Endothelial cell of umbilical vein (primary cell): ENCODE results near the gene GPRC5D. TPM values are rescaled to one million over a fixed set of nuclear protein-coding genes. Genes with fewer than 3 reads are reported as not detected.

ENCODE experiments used
- BruUV-seq: library from RNA; stranded (reverse); fragments of 400-500 nt; replicated peaks from 2 replicates; lab custom pipeline; 2021; lab: Mats Ljungman, UMichigan
- CTCF ChIA-PET: fragments of 300-600, 350-600 bp; sonication (Branson Sonifier 250); formaldehyde crosslinking; loops from one replicate; lab custom pipeline; 2021; ENCODE audit warnings: antibody characterized with exemption, inconsistent platforms; lab: Charles Lee
- POLR2A ChIA-PET: fragments of 300-600, 350-600 bp; sonication (Branson Sonifier 250); formaldehyde crosslinking; loops from one replicate; lab custom pipeline; 2021; ENCODE audit warnings: antibody characterized with exemption, inconsistent platforms; lab: Charles Lee
- DNase-seq: peaks from one replicate; pipeline ENCODE4 v3.0.0-alpha.2; 2011; ENCODE audit warnings: low read depth, low spot score
- FAIRE-seq: peaks from 2 replicates; lab custom pipeline; 2011; peaks lifted over from hg19 to GRCh38; lab: Jason Lieb, UNC
- H2AFZ ChIP-seq: 2 replicates; pipeline ENCODE4 v1.6.0; 2012; ENCODE audit warnings: low read depth, low read length, control low read depth, inconsistent platforms
- H3K27ac ChIP-seq: 2 replicates; pipeline ENCODE4 v1.5.1; 2011; ENCODE audit warnings: low read depth, mild to moderate bottlenecking, control low read depth, low read length, moderate library complexity; ENCODE audit not compliant: insufficient read depth
- H3K27me3 ChIP-seq, 2 experiments: 2 replicates each; pipeline versions ENCODE4 v1.6.0 to v1.6.1; 2011; ENCODE audit warnings: low read length in 2 of 2, mixed read lengths in 1 of 2; ENCODE audit not compliant: control insufficient read depth in 2 of 2, insufficient read depth in 2 of 2
- H3K36me3 ChIP-seq, 2 experiments: 2 replicates in 1 of 2; 3 replicates in 1 of 2; pipeline ENCODE4 v1.5.1; 2011; ENCODE audit warnings: low read length in 2 of 2, mild to moderate bottlenecking in 1 of 2, moderate library complexity in 1 of 2; ENCODE audit not compliant: control insufficient read depth in 2 of 2, insufficient read depth in 2 of 2; ENCODE audit errors: extremely low read depth in 1 of 2
- H3K4me1 ChIP-seq: 3 replicates; pipeline ENCODE4 v1.5.1; 2011; ENCODE audit warnings: mild to moderate bottlenecking, low read length; ENCODE audit not compliant: control insufficient read depth, insufficient read depth; ENCODE audit errors: extremely low read depth
- H3K4me2 ChIP-seq: 2 replicates; pipeline ENCODE4 v1.6.1; 2011; ENCODE audit warnings: low read length, control low read depth, mixed read lengths; ENCODE audit not compliant: insufficient read depth
- H3K4me3 ChIP-seq, 3 experiments: fragments of 200-600 bp in 1 of 3; sonication (generic), shearing (Covaris generic) in 1 of 3; replicated peaks in 1 of 3; 2 replicates each; pipeline ENCODE4 v1.5.1; 2011 to 2016; ENCODE audit warnings: control low read depth in 3 of 3, low read length in 3 of 3, mild to moderate bottlenecking in 2 of 3, inconsistent platforms in 1 of 3, low read depth in 1 of 3, moderate library complexity in 1 of 3; ENCODE audit not compliant: insufficient read depth in 1 of 3
- H3K79me2 ChIP-seq: 2 replicates; pipeline ENCODE4 v1.6.0; 2012; ENCODE audit warnings: low read length, inconsistent platforms; ENCODE audit not compliant: control insufficient read depth, insufficient read depth
- H3K9ac ChIP-seq: replicated peaks from 2 replicates; pipeline ENCODE3; 2011; ENCODE audit warnings: low read length, control low read depth; ENCODE audit not compliant: insufficient read depth; ENCODE audit errors: extremely low read depth
- H3K9me1 ChIP-seq: replicated peaks from 3 replicates; pipeline ENCODE4 v1.6.0; 2011; ENCODE audit warnings: mild to moderate bottlenecking, low read length; ENCODE audit not compliant: control insufficient read depth, insufficient read depth; ENCODE audit errors: extremely low read depth
- H3K9me3 ChIP-seq: replicated peaks from 2 replicates; pipeline ENCODE4 v1.5.1; 2012; ENCODE audit warnings: low read length, inconsistent platforms; ENCODE audit not compliant: control insufficient read depth, insufficient read depth
- H4K20me1 ChIP-seq: replicated peaks from 2 replicates; pipeline ENCODE3; 2011; ENCODE audit warnings: mild to moderate bottlenecking, low read length; ENCODE audit not compliant: control insufficient read depth, insufficient read depth; ENCODE audit errors: extremely low read depth
- CTCF ChIP-seq, 2 donors: IDR thresholded peaks; 1 replicate in 1 of 2; 2 replicates in 1 of 2; pipeline ENCODE4 v1.5.1; 2011; ENCODE audit warnings: low read length in 2 of 2, mild to moderate bottlenecking in 2 of 2, moderate library complexity in 2 of 2, control low read depth in 1 of 2, inconsistent platforms in 1 of 2, low read depth in 1 of 2; ENCODE audit not compliant: insufficient read depth in 1 of 2; ENCODE audit errors: extremely low read depth in 1 of 2
- EZH2 ChIP-seq: IDR thresholded peaks from 2 replicates; pipeline ENCODE4 v1.6.1; 2012; ENCODE audit warnings: borderline replicate concordance, low read depth, mild to moderate bottlenecking, moderate library complexity, low read length, inconsistent platforms; ENCODE audit not compliant: severe bottlenecking
- FOS ChIP-seq: IDR thresholded peaks from 2 replicates; pipeline ENCODE4 v1.6.1; 2011; ENCODE audit warnings: mild to moderate bottlenecking, low read length, moderate library complexity, borderline replicate concordance; ENCODE audit not compliant: insufficient read depth
- GATA2 ChIP-seq: IDR thresholded peaks from 2 replicates; pipeline ENCODE4 v1.7.0; 2011; ENCODE audit warnings: low read depth, mild to moderate bottlenecking, moderate library complexity, mixed read lengths, low read length; ENCODE audit not compliant: insufficient read length, insufficient read depth
- JUN ChIP-seq: IDR thresholded peaks from 2 replicates; pipeline ENCODE4 v1.6.1; 2011; ENCODE audit warnings: borderline replicate concordance, low read depth; ENCODE audit not compliant: insufficient read length, insufficient read depth
- MAX ChIP-seq: IDR thresholded peaks from 2 replicates; pipeline ENCODE4 v1.6.1; 2011; ENCODE audit not compliant: insufficient read depth, insufficient read length
- MYC ChIP-seq: IDR thresholded peaks from one replicate; pipeline ENCODE4 v1.6.1; 2011; ENCODE audit warnings: mild to moderate bottlenecking, low read depth, low read length
- POLR2A ChIP-seq: IDR thresholded peaks from 2 replicates; pipeline ENCODE4 v1.6.1; 2012; ENCODE audit warnings: low read depth, mild to moderate bottlenecking, control low read depth, low read length
- POLR2AphosphoS5 ChIP-seq: IDR thresholded peaks from 2 replicates; pipeline ENCODE4 v1.6.1; 2012; ENCODE audit warnings: low read depth, mild to moderate bottlenecking, control low read depth, low read length, moderate library complexity; ENCODE audit not compliant: insufficient read depth
- dilution Hi-C: fragments of 300-500 bp; cut with MboI; formaldehyde crosslinking; loops from one replicate; pipeline ENCODE4 v1.15.0; 2019; ENCODE audit warnings: low sequenced_read_pairs; ENCODE audit not compliant: extremely low pct_ligation_motif_present
- intact Hi-C: fragments of 100-400 bp; cut with micrococcal nuclease; formaldehyde crosslinking; loops from one replicate; pipeline ENCODE4 v1.10.0; 2022
- polyA plus RNA-seq, 4 experiments: library from polyadenylated mRNA; depleted of rRNA in 3 of 4; stranded (reverse) in 3 of 4; unstranded in 1 of 4; fragments of >200 nt; gene quantifications; 2 replicates each; pipeline versions ENCODE4 v1.2.1 to v1.2.3, GENCODE V29; 2011 to 2012; ENCODE audit warnings: missing spikeins in 1 of 4
- total RNA-seq: library from RNA; stranded (reverse); gene quantifications from 2 replicates; pipeline ENCODE4 v1.2.3, GENCODE V29; 2021

GPRC5D gene
- total and polyA plus RNA-seq, 2 donors (not counting 3 experiments of a cell fraction or from before 2014, with no cell fraction given): not detected

- H3K4me2 ChIP-seq: peak overlapping the region; percentile 49
- peak overlapping the region; percentile 47 for H3K9ac ChIP-seq
- ChIA-PET CTCF (interaction anchor here (0.6 to 6.6 kb wide), 11 partner anchors 9 to 311 kb away, joined by 3 to 51 read pairs (median 4); partner anchors contain the start of gene GPRC5A), POLR2A (interaction anchor here (0.7 to 1.5 kb wide), 2 partner anchors 10 to 81 kb away, joined by 4 to 6 read pairs; partner anchors contain the start of gene GPRC5A)
- no peaks in the 10 kb centered on the region for H3K9me1 ChIP-seq
- no peaks in the 10 kb centered on the region for H4K20me1 ChIP-seq
- no peaks in the 10 kb centered on the region for H3K36me3 ChIP-seq
- TF ChIP-seq POLR2AphosphoS5: no peak
- TF ChIP-seq FOS: peak; percentile 13
- dilution Hi-C loops (no loop called here), intact Hi-C loops (loop anchor here (5.0 kb wide), 1 partner anchor 196 kb away; no protein-coding TSS in a partner anchor)
- DNase-seq (peak; percentile 71), FAIRE-seq (peak; percentile 28)
- H3K4me1 ChIP-seq: peaks cover 49% of the 10 kb centered on the region
- H2AFZ ChIP-seq: peak overlapping the region; percentile 55
- H3K79me2 ChIP-seq: peaks cover 21% of the 10 kb centered on the region
- no peak overlapping the region for H3K4me3 ChIP-seq
- no peaks in the 10 kb centered on the region for H3K27me3 ChIP-seq
- BruUV-seq: TSS peak; percentile 43
- H3K9me3 ChIP-seq: no peaks in the 10 kb centered on the region
- H3K27ac ChIP-seq: peak overlapping the region; percentile 79
These were observed 50.7 kb downstream of the GPRC5D start for GRCh38 chr12:12901158-12901791.

- Histone ChIP-seq H3K9ac (peak overlapping the region; percentile 47), H3K36me3 (no peaks in the 10 kb centered on the region), H3K4me1 (peaks cover 49% of the 10 kb centered on the region), H3K4me3 (no peak overlapping the region), H3K9me1 (no peaks in the 10 kb centered on the region), H2AFZ (no peak overlapping the region), H3K4me2 (peak overlapping the region; percentile 49), H3K79me2 (peaks cover 18% of the 10 kb centered on the region), H4K20me1 (no peaks in the 10 kb centered on the region), H3K27ac (peak overlapping the region; percentile 79), H3K9me3 (no peaks in the 10 kb centered on the region), H3K27me3 (no peaks in the 10 kb centered on the region)
- FAIRE-seq (peak; percentile 71), DNase-seq (no peak)
- BruUV-seq: no TSS peak
- ChIA-PET POLR2A (interaction anchor here (1.5 kb wide), 1 partner anchor 9 kb away, joined by 4 read pairs; the partner anchor contains the start of gene GPRC5A), CTCF (interaction anchor here (1.0 to 6.6 kb wide), 7 partner anchors 9 to 311 kb away, joined by 4 to 51 read pairs (median 4); partner anchors contain the start of gene GPRC5A)
- no peak for TF ChIP-seq CTCF (IDR thresholded peaks at IDR 0.05; ENCODE audit: extremely low read depth in 1 of 2, insufficient read depth in 1 of 2, low read depth in 1 of 2, low read length in 2 of 2)
- TF ChIP-seq POLR2A: no peak
- TF ChIP-seq MYC: no peak
- no peak for TF ChIP-seq MAX
- TF ChIP-seq POLR2AphosphoS5: no peak
- no peak for TF ChIP-seq JUN
- no peak for TF ChIP-seq GATA2
- TF ChIP-seq EZH2: no peak
- no peak for TF ChIP-seq FOS
- dilution Hi-C loops: no loop called here
- intact Hi-C loops: loop anchor here (5.0 kb wide), 1 partner anchor 197 kb away; no protein-coding TSS in a partner anchor
These were observed 51.2 kb downstream of the GPRC5D start for GRCh38 chr12:12900786-12901157.
